NCI-H128 (cell line): ENCODE data around the gene AP1M1.

Experiments used
- DNase-seq: peaks from one replicate; lab custom pipeline; 2025; ENCODE audit not compliant: unreplicated experiment; lab: John Stamatoyannopoulos, UW

Gene AP1M1

DNA sequence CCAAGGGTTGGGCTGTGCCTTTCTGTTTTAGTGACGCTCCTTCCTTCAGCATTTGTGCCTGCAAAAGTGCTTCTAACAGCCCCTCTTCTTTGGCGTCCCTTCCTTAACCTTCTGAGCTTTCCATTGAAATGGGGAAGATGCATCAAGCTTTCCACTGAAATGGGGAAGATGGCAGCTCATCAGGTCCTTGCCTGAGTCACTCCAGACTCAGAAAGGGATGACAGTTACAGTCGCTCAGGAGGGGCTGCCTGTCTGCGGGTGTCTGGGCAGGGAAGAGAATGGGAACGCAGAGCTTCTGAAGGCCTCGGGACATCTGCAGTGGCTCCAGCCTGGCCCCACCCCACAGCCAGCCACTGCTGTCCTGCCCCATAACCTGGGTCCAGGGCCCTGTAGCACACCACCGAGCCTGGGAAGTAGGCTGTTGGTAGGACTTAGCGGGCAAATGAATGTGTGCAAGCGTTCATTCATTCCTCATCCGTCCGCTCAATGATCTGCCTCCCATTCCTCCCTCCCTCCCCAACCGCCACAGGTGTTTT is 9.8 kb downstream of the AP1M1 start:
- DNase-seq, result no peak

GRCh38 chr19:16208064-16208759 is 10.5 kb downstream of the AP1M1 start:
- no peak for DNase-seq

GRCh38 chr19:16208847-16209665 is 11.3 kb downstream of the AP1M1 start:
- DNase-seq, result no peak

DNA sequence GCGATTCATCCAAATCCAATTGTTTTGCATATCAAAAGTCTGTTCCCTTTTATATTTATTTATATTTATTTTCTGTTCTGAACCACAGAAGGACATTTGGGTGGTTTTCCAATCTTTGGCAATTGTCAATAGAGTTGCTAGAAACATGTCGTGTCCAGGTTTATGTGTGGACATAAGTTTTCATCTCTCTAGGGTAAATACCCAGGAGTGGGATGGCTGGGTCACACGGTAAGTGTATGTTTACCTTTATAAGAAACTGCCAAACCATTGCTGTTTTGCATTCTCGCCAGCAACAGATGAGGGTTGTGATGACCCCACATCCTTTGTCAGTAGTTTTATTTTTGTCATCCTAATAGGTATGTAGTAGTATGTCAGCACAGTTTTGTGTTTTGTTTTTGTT is 12.5 kb downstream of the AP1M1 start:
- no peak for DNase-seq

DNA sequence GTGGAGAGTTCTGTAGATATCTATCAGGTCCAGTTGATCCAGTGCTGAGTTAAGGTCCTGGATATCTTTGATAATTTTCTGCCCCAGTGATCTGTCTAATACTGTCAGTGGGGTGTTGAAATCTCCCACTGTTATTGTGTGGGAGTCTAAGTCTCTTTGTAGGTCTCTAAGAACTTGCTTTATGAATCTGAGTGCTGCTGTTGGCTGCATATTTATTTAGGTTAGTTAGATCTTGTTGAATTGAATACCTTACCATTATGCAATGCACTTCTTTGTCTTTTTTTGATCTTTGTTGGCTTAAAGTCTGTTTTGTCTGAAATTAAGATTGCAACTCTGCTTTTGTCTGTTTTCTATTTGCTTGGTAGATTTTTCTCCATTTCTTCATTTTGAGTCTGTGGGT is 15.4 kb downstream of the AP1M1 start:
- no peak for DNase-seq

- peak; percentile 52 for DNase-seq
Observed at GRCh38 chr19:16216744-16217670, 19.3 kb downstream of the AP1M1 start.

- no peak for DNase-seq
Observed at GRCh38 chr19:16217716-16218451, 20.2 kb downstream of the AP1M1 start.

DNA sequence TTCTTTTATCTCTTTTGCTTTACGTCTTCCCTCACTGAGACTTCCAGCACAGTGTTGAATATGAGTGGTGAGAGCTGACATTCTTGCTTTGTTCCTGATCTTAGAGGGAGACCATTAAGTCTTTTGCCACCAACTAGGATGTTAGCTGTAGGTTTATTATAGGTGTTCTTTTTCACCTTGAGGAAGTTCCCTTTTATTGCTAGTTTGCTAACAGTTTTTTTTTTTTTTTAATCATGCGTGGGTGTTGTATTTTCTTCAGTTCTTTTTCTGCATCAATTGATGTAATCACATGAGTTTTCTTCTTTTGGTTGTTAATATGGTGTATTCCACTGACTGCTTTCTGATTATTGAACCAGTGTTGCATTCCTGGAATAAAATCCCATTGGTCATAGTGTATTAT is 21.1 kb downstream of the AP1M1 start:
- DNase-seq, result no peak

DNA sequence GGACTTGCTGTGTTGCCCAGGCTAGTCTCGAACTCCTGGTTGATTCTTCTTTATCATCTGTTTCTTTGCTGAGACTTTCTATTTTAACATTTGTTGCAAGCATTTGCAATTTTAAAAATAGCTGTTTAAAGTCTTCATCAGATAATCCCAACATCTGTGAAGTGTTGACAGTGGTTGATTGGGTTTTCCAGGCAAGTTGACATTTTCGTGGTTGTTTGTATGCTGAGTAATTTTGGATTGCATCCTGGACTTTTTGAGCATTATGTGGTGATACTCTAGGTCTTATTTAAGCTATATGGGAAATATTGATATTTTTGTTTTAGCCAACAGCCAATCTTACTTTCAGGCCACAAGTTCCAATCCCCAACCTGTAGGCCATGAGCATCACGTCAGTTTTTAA is 25.1 kb downstream of the AP1M1 start:
- DNase-seq, result no peak

GRCh38 chr19:16223746-16224145 is 26.0 kb downstream of the AP1M1 start:
- no peak for DNase-seq

- no peak for DNase-seq
Observed at GRCh38 chr19:16224293-16225045, 26.8 kb downstream of the AP1M1 start.

GRCh38 chr19:16225279-16226183 is 27.8 kb downstream of the AP1M1 start:
- no peak for DNase-seq

DNA sequence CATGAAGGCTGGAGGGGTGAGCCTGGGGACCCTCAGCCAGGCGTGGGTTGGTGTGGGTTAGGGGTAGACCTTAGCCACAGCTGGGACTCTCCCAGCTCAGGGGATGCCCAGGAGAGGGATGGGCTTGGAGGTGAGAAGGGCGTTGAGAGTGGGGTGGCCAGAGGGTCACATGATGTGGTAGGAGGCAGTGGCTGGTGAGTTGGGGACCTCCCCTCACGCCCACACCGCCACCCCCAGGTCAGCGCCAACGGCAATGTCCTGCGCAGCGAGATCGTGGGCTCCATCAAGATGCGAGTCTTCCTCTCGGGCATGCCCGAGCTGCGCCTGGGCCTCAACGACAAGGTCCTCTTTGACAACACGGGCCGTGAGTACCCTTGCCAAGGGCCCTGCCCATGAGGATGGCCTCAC is 28.5 kb downstream of the AP1M1 start:
- DNase-seq, result no peak

GRCh38 chr19:16226878-16227836 is 29.4 kb downstream of the AP1M1 start:
- no peak for DNase-seq

GRCh38 chr19:16227837-16228636 is 30.3 kb downstream of the AP1M1 start:
- no peak for DNase-seq

- no peak for DNase-seq
Observed at GRCh38 chr19:16228637-16229321, 31.1 kb downstream of the AP1M1 start.
